DND-41 (cell line): ENCODE data around the gene COMMD9.

Experiments
- EZH2 ChIP-seq: IDR thresholded peaks from 3 replicates; pipeline ENCODE4 v1.6.1; 2012; ENCODE audit warnings: borderline replicate concordance, low read depth, mild to moderate bottlenecking, moderate library complexity, low read length, inconsistent platforms; ENCODE audit not compliant: severe bottlenecking
- TF ChIP-seq, protein P1 (sequence below): IDR thresholded peaks from 2 replicates; pipeline ENCODE4 v1.5.1; 2012; ENCODE audit warnings: borderline replicate concordance, low read length, moderate library complexity, mild to moderate bottlenecking; ENCODE audit not compliant: poor library complexity, severe bottlenecking; ENCODE audit errors: extremely low read depth

GRCh38 chr11:36316049-36316448, 26.8 kb upstream of the COMMD9 start:
- TF ChIP-seq, protein P1, sequence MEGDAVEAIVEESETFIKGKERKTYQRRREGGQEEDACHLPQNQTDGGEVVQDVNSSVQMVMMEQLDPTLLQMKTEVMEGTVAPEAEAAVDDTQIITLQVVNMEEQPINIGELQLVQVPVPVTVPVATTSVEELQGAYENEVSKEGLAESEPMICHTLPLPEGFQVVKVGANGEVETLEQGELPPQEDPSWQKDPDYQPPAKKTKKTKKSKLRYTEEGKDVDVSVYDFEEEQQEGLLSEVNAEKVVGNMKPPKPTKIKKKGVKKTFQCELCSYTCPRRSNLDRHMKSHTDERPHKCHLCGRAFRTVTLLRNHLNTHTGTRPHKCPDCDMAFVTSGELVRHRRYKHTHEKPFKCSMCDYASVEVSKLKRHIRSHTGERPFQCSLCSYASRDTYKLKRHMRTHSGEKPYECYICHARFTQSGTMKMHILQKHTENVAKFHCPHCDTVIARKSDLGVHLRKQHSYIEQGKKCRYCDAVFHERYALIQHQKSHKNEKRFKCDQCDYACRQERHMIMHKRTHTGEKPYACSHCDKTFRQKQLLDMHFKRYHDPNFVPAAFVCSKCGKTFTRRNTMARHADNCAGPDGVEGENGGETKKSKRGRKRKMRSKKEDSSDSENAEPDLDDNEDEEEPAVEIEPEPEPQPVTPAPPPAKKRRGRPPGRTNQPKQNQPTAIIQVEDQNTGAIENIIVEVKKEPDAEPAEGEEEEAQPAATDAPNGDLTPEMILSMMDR: no peak
- no peak for TF ChIP-seq EZH2
